GM19351 (cell line): ENCODE results near the gene CEMP1.

Experiments used
- ATAC-seq: cut with Tn5 transposase; IDR thresholded peaks from one replicate; pipeline ENCODE4 v1.9.1; 2021; ENCODE audit warnings: mild to moderate bottlenecking, moderate library complexity; ENCODE audit not compliant: unreplicated experiment

CEMP1 gene

GRCh38 chr16:2486645-2487516, 44.3 kb downstream of the CEMP1 start:
- no peak for ATAC-seq

DNA sequence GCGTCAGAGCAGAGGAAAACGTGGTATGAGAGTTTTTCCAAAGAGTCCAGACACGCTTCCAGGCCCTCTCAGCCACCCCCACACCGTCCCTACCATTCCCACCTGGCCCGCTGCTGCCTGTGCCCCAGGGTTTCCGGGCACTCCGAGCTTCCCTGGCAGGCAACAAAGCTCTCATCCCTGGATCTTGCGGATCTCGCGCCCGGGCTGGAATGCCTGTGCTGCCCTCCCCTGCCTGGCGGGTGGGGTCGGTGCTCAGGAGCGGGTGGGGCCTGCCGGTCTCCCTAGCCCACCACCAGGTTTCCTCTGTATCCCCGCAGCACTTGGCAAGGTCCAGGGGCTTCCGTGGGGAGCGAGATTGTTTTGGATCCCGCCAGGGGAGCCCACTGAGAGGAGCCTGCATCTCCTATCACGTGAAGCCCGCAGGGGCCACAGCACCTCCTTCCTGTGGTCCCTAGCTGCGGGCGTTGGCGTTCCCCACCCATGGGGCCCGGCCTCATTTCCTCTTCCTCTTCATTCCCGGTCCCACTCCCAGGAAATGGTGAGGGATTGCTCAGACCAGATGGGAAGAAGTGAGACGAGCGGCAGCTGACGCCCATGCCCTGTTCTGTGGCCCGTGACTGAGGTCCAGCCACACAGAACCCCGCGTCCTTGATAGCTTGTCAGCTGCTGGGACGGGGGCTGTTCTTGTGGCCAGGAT, 45.2 kb downstream of the CEMP1 start:
- ATAC-seq = no peak

GRCh38 chr16:2484898-2485508, 46.2 kb downstream of the CEMP1 start:
- no peak for ATAC-seq

GRCh38 chr16:2483939-2484897, 47.0 kb downstream of the CEMP1 start:
- no peak for ATAC-seq

GRCh38 chr16:2482708-2483534, 48.3 kb downstream of the CEMP1 start:
- no peak for ATAC-seq

- no peak for ATAC-seq
Observed at GRCh38 chr16:2482249-2482648, 49.0 kb downstream of the CEMP1 start.

DNA sequence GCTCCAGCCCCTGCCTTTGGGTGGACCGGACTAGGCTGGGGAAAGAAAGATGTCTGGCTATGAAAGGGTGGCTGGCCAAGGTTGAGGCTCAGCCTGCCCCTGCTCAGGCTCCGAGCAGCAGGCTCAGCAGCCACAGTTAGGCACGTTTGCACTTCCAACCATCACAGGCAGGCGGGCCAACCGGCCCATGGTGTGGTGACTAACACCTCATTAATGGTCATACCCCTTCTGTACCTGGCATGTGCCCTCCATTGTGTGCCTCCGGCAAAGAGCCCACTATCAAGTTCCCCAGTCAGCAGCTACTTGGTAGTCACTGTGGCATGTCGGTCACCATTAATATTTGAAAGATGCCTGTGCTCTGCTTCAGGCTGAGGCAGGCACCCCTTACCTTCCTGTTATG, 49.5 kb downstream of the CEMP1 start:
- no peak for ATAC-seq

DNA sequence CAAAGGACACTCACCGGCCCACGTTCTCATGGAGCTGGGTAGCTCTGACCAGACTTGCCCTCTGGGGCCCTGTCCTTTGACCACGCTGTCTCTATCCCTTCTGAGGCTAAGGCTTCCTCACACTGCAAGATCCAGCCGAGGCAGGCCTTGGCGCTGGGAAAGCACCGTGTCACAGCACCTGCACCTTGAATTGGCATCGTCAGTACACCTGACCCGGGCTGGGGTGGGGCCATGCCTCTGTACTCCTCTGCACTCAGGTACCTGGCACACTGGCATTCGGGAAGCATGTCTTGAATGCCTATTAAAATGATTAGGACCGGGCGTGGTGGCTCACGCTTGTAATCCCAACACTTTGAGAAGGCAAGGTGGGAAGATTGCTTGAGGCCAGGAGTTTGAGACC, 50.3 kb downstream of the CEMP1 start:
- ATAC-seq = no peak
